Small intestine (tissue), 7 donors: ENCODE results near the gene MAP4K1. TPM values are rescaled to one million over a fixed set of nuclear protein-coding genes. Genes with fewer than 3 reads are reported as not detected.
A peak's percentile ranks its signal among the peaks of the same experiment; 100 is the strongest.
"Not testable (repeated sequence)": the region's sequence is repeated elsewhere in the genome, so short reads cannot be mapped to it uniquely, and the experiment has no call there.

Experiments used
- DNase-seq, 2 donors: peaks; one replicate each; pipeline versions ENCODE4 v3.0.0 to v3.0.0-alpha.2; 2013
- FAIRE-seq: peaks from 2 replicates; lab custom pipeline; 2012; peaks lifted over from hg19 to GRCh38; lab: Jason Lieb, UNC
- H3K27ac ChIP-seq, 3 donors: one replicate each; pipeline ENCODE4 v1.5.1; 2013; ENCODE audit warnings: low read length in 2 of 3, mild to moderate bottlenecking in 2 of 3, control low read depth in 1 of 3, inconsistent platforms in 1 of 3, low read depth in 1 of 3, moderate library complexity in 1 of 3
- H3K27me3 ChIP-seq, 3 donors: one replicate each; pipeline ENCODE4 v1.6.1; 2013; ENCODE audit warnings: low read length in 3 of 3, inconsistent platforms in 1 of 3; ENCODE audit not compliant: control insufficient read depth in 3 of 3, insufficient read depth in 3 of 3
- H3K36me3 ChIP-seq, 3 donors: one replicate each; pipeline ENCODE4 v1.6.1; 2013; ENCODE audit warnings: low read length in 3 of 3, inconsistent platforms in 1 of 3, low read depth in 1 of 3, mild to moderate bottlenecking in 1 of 3, moderate library complexity in 1 of 3; ENCODE audit not compliant: control insufficient read depth in 3 of 3, insufficient read depth in 2 of 3
- H3K4me1 ChIP-seq, 3 donors: one replicate each; pipeline ENCODE4 v1.6.1; 2013; ENCODE audit warnings: low read length in 2 of 3, inconsistent platforms in 1 of 3, low read depth in 1 of 3, mild to moderate bottlenecking in 1 of 3, moderate library complexity in 1 of 3; ENCODE audit not compliant: control insufficient read depth in 3 of 3, insufficient read depth in 2 of 3
- H3K4me3 ChIP-seq, 3 donors: one replicate each; pipeline ENCODE4 v1.5.1; 2013; ENCODE audit warnings: low read length in 3 of 3, control low read depth in 1 of 3, inconsistent platforms in 1 of 3, low read depth in 1 of 3, mild to moderate bottlenecking in 1 of 3, moderate library complexity in 1 of 3
- H3K9me3 ChIP-seq, 2 donors: one replicate each; pipeline ENCODE4 v1.6.1; 2013; ENCODE audit warnings: low read depth in 1 of 2, low read length in 1 of 2; ENCODE audit not compliant: control insufficient read depth in 2 of 2, insufficient read depth in 1 of 2
- WGBS, 3 donors: extraction: QIAGEN DNeasy Blood & Tissue Kit; methylation state at CpG; one replicate each; pipeline ENCODE4 v1.1.7; 2013; 5-methylcytosine and 5-hydroxymethylcytosine counted together
- polyA plus RNA-seq, 4 donors: library from polyadenylated mRNA; stranded (reverse) in 3 of 4; unstranded in 1 of 4; fragments of 200-250 nt in 3 of 4; fragments of 120-200 nt in 1 of 4; gene quantifications; one replicate each; pipeline versions ENCODE4 v1.2.1 to v1.2.3, GENCODE V29; 2013
- donor health status: healthy with polysubstance abuse.
- donor health status: control.
- donor health status: control.
- donor health status: Bipolar disorder and iron deficiency.
- donor health status: healthy.

Gene MAP4K1
- polyA plus RNA-seq, 4 donors = 0.45 to 10.8 (median 3.4) TPM

GRCh38 chr19:38564981-38565690, 52.6 kb downstream of the MAP4K1 start:
- Histone ChIP-seq H3K4me1 (no peaks in the 10 kb centered on the region), H3K27me3 (peaks cover 0 to 22% (median 0%) of the 10 kb centered on the region in 3 donors), H3K27ac (no peak overlapping the region), H3K4me3 (peak overlapping the region in 1 of 3 donors; percentile 46), H3K36me3 (no peaks in the 10 kb centered on the region), H3K9me3 (no peaks in the 10 kb centered on the region)
- FAIRE-seq (no peak), DNase-seq (peak in 1 of 2 donors; percentile 38)
- WGBS, 3 donors = 3 to 6% (median 5%) methylated on average over 49 to 111 of the region's 111 CpGs

DNA sequence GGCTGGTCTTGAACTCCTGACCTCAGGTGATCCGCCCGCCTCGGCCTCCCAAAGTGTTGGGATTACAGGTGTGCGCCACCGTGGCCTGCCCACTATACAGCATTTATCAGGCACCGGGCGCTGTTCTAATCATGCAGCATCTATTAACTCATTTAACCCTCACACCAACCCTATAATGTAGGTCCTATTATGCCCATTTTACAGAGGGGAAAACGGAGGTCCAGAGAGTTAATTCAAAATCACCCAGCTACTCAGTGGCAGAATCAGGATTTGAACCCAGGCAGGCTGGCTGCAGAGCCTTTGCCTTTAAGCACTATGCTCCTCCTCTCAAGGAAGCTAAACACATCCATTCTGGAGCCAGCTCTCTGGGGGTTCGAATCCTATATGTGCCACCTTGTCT, 54.3 kb downstream of the MAP4K1 start:
- no peak overlapping the region for H3K27ac ChIP-seq
- no peak overlapping the region for H3K4me3 ChIP-seq
- 86 to 95% (median 86%) methylated on average over 8 to 9 of the region's 9 CpGs for WGBS, 3 donors
- H3K9me3 ChIP-seq = no peaks in the 10 kb centered on the region
- H3K4me1 ChIP-seq = no peaks in the 10 kb centered on the region
- DNase-seq (no peak), FAIRE-seq (no peak)
- no peaks in the 10 kb centered on the region for H3K36me3 ChIP-seq
- H3K27me3 ChIP-seq = peaks cover 0 to 22% (median 0%) of the 10 kb centered on the region in 3 donors

DNA sequence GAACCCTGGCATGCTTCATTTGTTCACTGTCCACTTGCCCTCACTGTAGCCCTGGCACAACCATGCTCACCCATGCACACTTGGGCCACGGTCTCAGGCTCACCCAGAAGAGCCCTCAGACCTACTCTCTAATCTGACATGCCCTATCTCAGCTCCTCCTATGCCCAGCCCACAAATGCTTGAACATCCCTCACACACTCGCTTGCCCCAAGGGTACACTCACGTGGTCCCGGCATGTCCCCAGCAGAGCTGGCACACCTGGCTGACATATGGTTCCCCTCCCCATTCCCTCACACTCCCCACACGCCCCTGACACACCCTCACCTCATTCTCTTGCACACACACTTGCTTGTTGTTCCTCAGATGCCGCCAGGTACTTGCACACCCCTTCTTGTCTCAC, 55.7 kb downstream of the MAP4K1 start:
- Histone ChIP-seq H3K4me3 (no peak overlapping the region), H3K27me3 (peaks cover 0 to 17% (median 0%) of the 10 kb centered on the region in 3 donors), H3K27ac (no peak overlapping the region), H3K36me3 (no peaks in the 10 kb centered on the region), H3K9me3 (no peaks in the 10 kb centered on the region), H3K4me1 (no peaks in the 10 kb centered on the region)
- DNase-seq = no peak
- 34 to 68% (median 51%) methylated on average over 6 of the region's 6 CpGs for WGBS, 3 donors
- FAIRE-seq = no peak

DNA sequence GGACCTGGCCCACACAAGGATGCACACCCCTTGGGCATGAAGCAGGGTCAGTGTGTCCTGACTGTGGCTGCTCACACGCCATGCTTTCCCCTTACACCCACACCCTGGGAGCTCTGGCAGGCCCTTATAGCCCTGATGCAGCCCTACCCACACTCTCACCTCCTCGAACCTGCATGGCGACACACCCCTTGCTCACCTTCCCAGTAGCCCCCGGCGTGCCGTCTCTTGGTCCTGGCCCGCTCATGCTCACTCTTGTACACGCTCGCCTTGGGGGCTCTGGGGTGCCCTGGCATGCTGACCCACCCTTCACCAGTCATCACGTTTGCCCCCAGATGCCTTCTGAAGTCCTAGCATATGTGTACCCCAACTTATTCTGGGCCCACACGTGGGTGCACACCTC, 56.1 kb downstream of the MAP4K1 start:
- FAIRE-seq (no peak), DNase-seq (no peak)
- WGBS, 3 donors = 82 to 84% (median 83%) methylated on average over 11 of the region's 11 CpGs
- Histone ChIP-seq H3K4me1 (no peaks in the 10 kb centered on the region), H3K9me3 (no peaks in the 10 kb centered on the region), H3K4me3 (no peak overlapping the region), H3K27ac (no peak overlapping the region), H3K36me3 (no peaks in the 10 kb centered on the region), H3K27me3 (peaks cover 0 to 17% (median 0%) of the 10 kb centered on the region in 3 donors)

DNA sequence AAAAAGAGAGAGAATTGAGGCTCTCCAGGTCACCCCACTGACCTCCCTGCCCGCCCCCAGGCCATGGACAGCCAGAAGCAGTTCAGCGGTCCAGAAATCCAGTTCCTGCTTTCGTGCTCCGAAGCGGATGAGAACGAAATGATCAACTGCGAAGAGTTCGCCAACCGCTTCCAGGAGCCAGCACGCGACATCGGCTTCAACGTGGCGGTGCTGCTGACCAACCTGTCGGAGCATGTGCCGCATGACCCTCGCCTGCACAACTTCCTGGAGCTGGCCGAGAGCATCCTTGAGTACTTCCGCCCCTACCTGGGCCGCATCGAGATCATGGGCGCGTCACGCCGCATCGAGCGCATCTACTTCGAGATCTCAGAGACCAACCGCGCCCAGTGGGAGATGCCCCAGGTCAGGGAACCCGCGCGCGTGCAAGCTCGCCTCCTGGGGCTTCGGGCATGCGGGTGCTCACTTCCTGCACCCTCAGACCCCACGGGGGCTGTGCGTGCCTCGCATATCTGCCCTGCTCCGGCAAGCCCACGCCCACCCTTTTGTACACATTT, 56.6 kb downstream of the MAP4K1 start:
- Histone ChIP-seq H3K4me3 (no peak overlapping the region), H3K27ac (no peak overlapping the region), H3K27me3 (peaks cover 0 to 15% (median 0%) of the 10 kb centered on the region in 3 donors), H3K4me1 (no peaks in the 10 kb centered on the region), H3K9me3 (no peaks in the 10 kb centered on the region), H3K36me3 (no peaks in the 10 kb centered on the region)
- no peak for FAIRE-seq
- 94 to 95% (median 94%) methylated on average over 40 to 42 of the region's 42 CpGs for WGBS, 3 donors
- no peak for DNase-seq

GRCh38 chr19:38559428-38560401, 58.0 kb downstream of the MAP4K1 start:
- Histone ChIP-seq H3K9me3 (no peaks in the 10 kb centered on the region), H3K36me3 (no peaks in the 10 kb centered on the region), H3K4me1 (no peaks in the 10 kb centered on the region), H3K4me3 (no peak overlapping the region), H3K27me3 (peaks cover 0 to 7% (median 0%) of the 10 kb centered on the region in 3 donors), H3K27ac (no peak overlapping the region)
- 62 to 72% (median 68%) methylated on average over 13 of the region's 13 CpGs for WGBS, 3 donors
- FAIRE-seq (no peak), DNase-seq (peak in 1 of 2 donors; percentile 45)

- not testable (repeated sequence) for H3K27ac ChIP-seq, H3K27me3 ChIP-seq, H3K36me3 ChIP-seq, H3K4me3 ChIP-seq, FAIRE-seq, H3K9me3 ChIP-seq, H3K4me1 ChIP-seq, DNase-seq
- WGBS, 3 donors = 84 to 85% (median 84%) methylated on average over 7 of the region's 7 CpGs
Measured at GRCh38 chr19:38558933-38559332, 58.8 kb downstream of the MAP4K1 start.

- FAIRE-seq (no peak), DNase-seq (peak in 1 of 2 donors; percentile 51)
- Histone ChIP-seq H3K9me3 (no peaks in the 10 kb centered on the region), H3K27me3 (no peaks in the 10 kb centered on the region), H3K4me1 (no peaks in the 10 kb centered on the region), H3K36me3 (no peaks in the 10 kb centered on the region), H3K4me3 (no peak overlapping the region), H3K27ac (no peak overlapping the region)
- 42 to 60% (median 49%) methylated on average over 12 of the region's 12 CpGs for WGBS, 3 donors
Measured at GRCh38 chr19:38557205-38557799, 60.5 kb downstream of the MAP4K1 start.
